IgD-negative memory B cell (primary cell): ENCODE results near the gene SLC16A5. TPM values are rescaled to one million over a fixed set of nuclear protein-coding genes. Genes with fewer than 3 reads are reported as not detected.

Experiments
- polyA plus RNA-seq: library from polyadenylated mRNA; unstranded; fragments of 300-500 nt; fragmentation: Illumina TruSeq; gene quantifications from one replicate; pipeline ENCODE4 v1.2.3, GENCODE V29; 2021

SLC16A5 gene
- polyA plus RNA-seq, 1 donor from 2014 or later: 3.0 TPM

Other genes starting within 250 kb of the SLC16A5 start
- not detected for gene GRIN2C, start 228.1 kb upstream of the SLC16A5 start, polyA plus RNA-seq
- 5.9 TPM for gene FDXR, start 215.0 kb upstream of the SLC16A5 start, polyA plus RNA-seq
- not detected for gene FADS6, start 194.3 kb upstream of the SLC16A5 start, polyA plus RNA-seq
- gene USH1G, start 164.7 kb upstream of the SLC16A5 start, polyA plus RNA-seq: not detected
- gene OTOP2, start 163.7 kb upstream of the SLC16A5 start, polyA plus RNA-seq: not detected
- not detected for gene OTOP3, start 152.1 kb upstream of the SLC16A5 start, polyA plus RNA-seq
- 1.2 TPM for gene HID1, start 115.2 kb upstream of the SLC16A5 start, polyA plus RNA-seq
- not detected for gene CDR2L, start 100.3 kb upstream of the SLC16A5 start, polyA plus RNA-seq
- 53.9 TPM for gene MRPL58, start 75.3 kb upstream of the SLC16A5 start, polyA plus RNA-seq
- gene ATP5PD, start 41.0 kb upstream of the SLC16A5 start, polyA plus RNA-seq: 241 TPM
- 5.7 TPM for gene KCTD2, start 40.7 kb upstream of the SLC16A5 start, polyA plus RNA-seq
- gene ARMC7, start 22.0 kb downstream of the SLC16A5 start, polyA plus RNA-seq: 4.5 TPM
- gene NT5C, start 43.8 kb downstream of the SLC16A5 start, polyA plus RNA-seq: 150 TPM
- 150 TPM for gene JPT1, start 66.6 kb downstream of the SLC16A5 start, polyA plus RNA-seq
- gene SUMO2, start 95.0 kb downstream of the SLC16A5 start, polyA plus RNA-seq: 391 TPM
- 32.3 TPM for gene NUP85, start 117.7 kb downstream of the SLC16A5 start, polyA plus RNA-seq
- 27.8 TPM for gene GGA3, start 173.7 kb downstream of the SLC16A5 start, polyA plus RNA-seq
- 101 TPM for gene MRPS7, start 173.9 kb downstream of the SLC16A5 start, polyA plus RNA-seq
- gene MIF4GD, start 183.3 kb downstream of the SLC16A5 start, polyA plus RNA-seq: 103 TPM
- 22.0 TPM for gene SLC25A19, start 201.5 kb downstream of the SLC16A5 start, polyA plus RNA-seq